Measurements from ENCODE around the gene JARID2.
A peak's percentile ranks its signal among the peaks of the same experiment; 100 is the strongest.

The JARID2 gene

DNA sequence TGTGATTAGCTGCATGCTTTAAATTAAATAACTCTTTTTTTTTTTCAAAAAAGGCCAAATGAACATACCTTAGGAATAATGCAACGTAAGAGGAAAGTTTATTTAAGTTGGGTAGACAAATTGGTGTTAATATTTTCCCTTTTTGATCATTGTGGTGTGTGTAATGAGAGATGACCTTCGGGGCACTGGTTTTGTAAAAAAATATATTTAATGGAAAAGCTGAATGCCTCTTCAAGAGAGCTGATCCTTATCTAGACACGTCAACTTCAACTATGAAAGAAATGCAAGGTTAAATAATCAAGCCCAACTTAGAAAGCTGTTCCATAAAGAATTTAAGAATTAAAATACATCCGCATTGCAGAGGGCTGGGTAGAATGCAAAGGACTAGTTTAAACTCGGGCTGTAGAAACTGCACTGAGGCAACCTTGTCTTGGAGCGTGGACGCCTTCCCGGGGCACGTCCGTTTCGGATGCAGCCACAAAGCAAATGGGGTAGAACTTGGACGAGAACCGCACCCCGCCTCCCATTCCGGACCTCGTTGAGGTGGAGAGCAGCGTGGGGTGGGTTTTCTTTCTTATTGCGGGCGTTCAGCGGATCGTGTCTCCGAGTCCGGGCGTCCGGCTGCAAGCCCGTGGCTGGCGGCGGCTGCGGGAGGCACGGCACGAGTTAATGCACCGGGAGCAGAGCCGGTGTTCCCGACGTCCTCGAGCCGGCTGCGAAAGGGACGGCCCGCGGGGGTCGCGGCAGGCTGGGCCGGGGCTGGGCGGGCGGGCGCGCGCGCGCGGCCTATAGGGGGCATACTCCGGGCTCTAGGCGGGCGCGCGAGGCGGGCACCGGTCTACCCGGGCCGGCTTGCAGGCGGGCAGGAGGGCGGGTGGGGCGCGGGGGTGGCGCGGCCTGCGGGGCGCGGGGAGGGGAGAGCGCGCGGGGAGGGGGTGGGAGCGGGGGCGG, 1.9 kb downstream of the JARID2 start (continued):
- TF ChIP-seq ZNF76 (tag by site-specific recombination; IDR thresholded peaks at IDR 0.05; ENCODE audit: borderline replicate concordance, low read depth) (peak; percentile 80), ZNF398 (tag by site-specific recombination; IDR thresholded peaks at IDR 0.05) (peak; percentile 34), KLF8 (tag by site-specific recombination; IDR thresholded peaks at IDR 0.05) (peak; percentile 51), ZSCAN5A (tag by site-specific recombination; IDR thresholded peaks at IDR 0.05) (no peak), HIC1 (tag by site-specific recombination; IDR thresholded peaks at IDR 0.05) (no peak), ZNF585B (tag by site-specific recombination; IDR thresholded peaks at IDR 0.05) (no peak), PRDM10 (tag by site-specific recombination; IDR thresholded peaks at IDR 0.05) (peak; percentile 61), ZBTB17 (tag by site-specific recombination; IDR thresholded peaks at IDR 0.05) (no peak), ZNF335 (tag by site-specific recombination; conservative IDR thresholded peaks at IDR 0.05) (peak; percentile 57; the same call in 1 of the 2 replicates), ZBTB26 (tag by site-specific recombination; optimal IDR thresholded peaks at IDR 0.05) (peak; percentile 73), SP3 (tag by site-specific recombination; IDR thresholded peaks at IDR 0.05) (peak; percentile 13; the same call in 1 of the 2 replicates), SP2 (tag by site-specific recombination; IDR thresholded peaks at IDR 0.05) (peak; percentile 59), ZNF600 (tag by site-specific recombination; IDR thresholded peaks at IDR 0.05) (peak; percentile 90), ZNF837 (tag by site-specific recombination; IDR thresholded peaks at IDR 0.05) (no peak)
- TF ChIP-seq, protein P1, sequence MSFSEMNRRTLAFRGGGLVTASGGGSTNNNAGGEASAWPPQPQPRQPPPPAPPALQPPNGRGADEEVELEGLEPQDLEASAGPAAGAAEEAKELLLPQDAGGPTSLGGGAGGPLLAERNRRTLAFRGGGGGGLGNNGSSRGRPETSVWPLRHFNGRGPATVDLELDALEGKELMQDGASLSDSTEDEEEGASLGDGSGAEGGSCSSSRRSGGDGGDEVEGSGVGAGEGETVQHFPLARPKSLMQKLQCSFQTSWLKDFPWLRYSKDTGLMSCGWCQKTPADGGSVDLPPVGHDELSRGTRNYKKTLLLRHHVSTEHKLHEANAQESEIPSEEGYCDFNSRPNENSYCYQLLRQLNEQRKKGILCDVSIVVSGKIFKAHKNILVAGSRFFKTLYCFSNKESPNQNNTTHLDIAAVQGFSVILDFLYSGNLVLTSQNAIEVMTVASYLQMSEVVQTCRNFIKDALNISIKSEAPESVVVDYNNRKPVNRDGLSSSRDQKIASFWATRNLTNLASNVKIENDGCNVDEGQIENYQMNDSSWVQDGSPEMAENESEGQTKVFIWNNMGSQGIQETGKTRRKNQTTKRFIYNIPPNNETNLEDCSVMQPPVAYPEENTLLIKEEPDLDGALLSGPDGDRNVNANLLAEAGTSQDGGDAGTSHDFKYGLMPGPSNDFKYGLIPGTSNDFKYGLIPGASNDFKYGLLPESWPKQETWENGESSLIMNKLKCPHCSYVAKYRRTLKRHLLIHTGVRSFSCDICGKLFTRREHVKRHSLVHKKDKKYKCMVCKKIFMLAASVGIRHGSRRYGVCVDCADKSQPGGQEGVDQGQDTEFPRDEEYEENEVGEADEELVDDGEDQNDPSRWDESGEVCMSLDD (tag by site-specific recombination; IDR thresholded peaks at IDR 0.05), result peak; percentile 26; the same call in 1 of the 2 replicates
